Stimulated activated CD8-positive, alpha-beta memory T cell treated with anti-CD3 and anti-CD28 coated beads, Interleukin-4, amount 100 ng/mL, for 4 hours (primary cell): ENCODE data around the gene SH3BP2.
A peak's percentile ranks its signal among the peaks of the same experiment; 100 is the strongest.
"Not testable (repeated sequence)": the region's sequence is repeated elsewhere in the genome, so short reads cannot be mapped to it uniquely, and the experiment has no call there.

Experiments
- DNase-seq, 2 donors: peaks; one replicate each; pipeline ENCODE4 v3.0.0-alpha.2; 2020; ENCODE audit warnings: low read depth in 2 of 2, low spot score in 1 of 2

SH3BP2 gene

GRCh38 chr4:2762486-2763370 lies 30.2 kb upstream of the SH3BP2 start:
- DNase-seq, result not testable (repeated sequence)

- DNase-seq, result no peak
These were observed 29.3 kb upstream of the SH3BP2 start for GRCh38 chr4:2763511-2763967.

- DNase-seq, result no peak
These were observed 26.9 kb upstream of the SH3BP2 start for GRCh38 chr4:2765832-2766526.

- DNase-seq, result no peak
These were observed 25.7 kb upstream of the SH3BP2 start for GRCh38 chr4:2767046-2767704.

GRCh38 chr4:2767705-2768074 lies 25.2 kb upstream of the SH3BP2 start:
- no peak for DNase-seq

GRCh38 chr4:2768124-2768523 lies 24.8 kb upstream of the SH3BP2 start:
- no peak for DNase-seq

GRCh38 chr4:2768921-2769336 lies 24.0 kb upstream of the SH3BP2 start:
- no peak for DNase-seq

- DNase-seq, result no peak
These were observed 21.6 kb upstream of the SH3BP2 start for GRCh38 chr4:2771264-2771663.

- DNase-seq, result not testable (repeated sequence)
These were observed 12.2 kb upstream of the SH3BP2 start for GRCh38 chr4:2780643-2781042.

GRCh38 chr4:2781911-2782310 lies 11.0 kb upstream of the SH3BP2 start:
- no peak for DNase-seq

- DNase-seq, result no peak
These were observed 9.1 kb upstream of the SH3BP2 start for GRCh38 chr4:2783790-2784189.

- DNase-seq, result no peak
These were observed 7.3 kb upstream of the SH3BP2 start for GRCh38 chr4:2785613-2786012.

GRCh38 chr4:2786152-2786671 lies 6.7 kb upstream of the SH3BP2 start:
- DNase-seq, result peak; percentile 59 to 79

GRCh38 chr4:2786794-2787229 lies 6.1 kb upstream of the SH3BP2 start:
- DNase-seq, result no peak

GRCh38 chr4:2787230-2788100 lies 5.4 kb upstream of the SH3BP2 start:
- DNase-seq, result peak; percentile 35 to 71

GRCh38 chr4:2788101-2788500 lies 4.8 kb upstream of the SH3BP2 start:
- DNase-seq, result no peak

- no peak for DNase-seq
These were observed 4.3 kb upstream of the SH3BP2 start for GRCh38 chr4:2788532-2789103.

GRCh38 chr4:2789351-2789750 lies 3.5 kb upstream of the SH3BP2 start:
- DNase-seq, result no peak

GRCh38 chr4:2789793-2790582 lies 2.9 kb upstream of the SH3BP2 start:
- DNase-seq, result no peak
